Testis (tissue), 3 donors: ENCODE data around the gene NOL4L. TPM values are rescaled to one million over a fixed set of nuclear protein-coding genes. Genes with fewer than 3 reads are reported as not detected.
A peak's percentile ranks its signal among the peaks of the same experiment; 100 is the strongest.
"Not testable (repeated sequence)": the region's sequence is repeated elsewhere in the genome, so short reads cannot be mapped to it uniquely, and the experiment has no call there.

ENCODE experiments used
- DNase-seq: peaks from one replicate; pipeline ENCODE4 v3.0.0-alpha.2; 2019
- H3K27ac ChIP-seq, 2 donors: fragments of 200-600 bp; sonication (generic); one replicate each; pipeline ENCODE4 v1.5.1; 2019
- H3K27me3 ChIP-seq: fragments of 200-600 bp; sonication (generic); one replicate; pipeline ENCODE4 v1.5.1; 2019
- H3K36me3 ChIP-seq: fragments of 200-600 bp; sonication (generic); one replicate; pipeline ENCODE4 v1.5.1; 2017; ENCODE audit warnings: low read depth; ENCODE audit errors: missing control alignments
- H3K4me1 ChIP-seq: fragments of 200-600 bp; sonication (generic); one replicate; pipeline ENCODE4 v1.5.1; 2019
- H3K4me3 ChIP-seq, 2 donors: fragments of 200-600 bp; sonication (generic); one replicate each; pipeline ENCODE4 v1.5.1; 2017 to 2019
- H3K9me3 ChIP-seq: fragments of 200-600 bp; sonication (generic); one replicate; pipeline ENCODE4 v1.5.1; 2017
- CTCF ChIP-seq, 3 experiments: fragments of 450-650 bp in 2 of 3; fragments of 200-600 bp in 1 of 3; sonication (generic) in 1 of 3; IDR thresholded peaks; one replicate each; pipeline ENCODE4 v1.5.1; 2016 to 2019; ENCODE audit warnings: antibody characterized with exemption in 3 of 3, mild to moderate bottlenecking in 2 of 3, moderate library complexity in 1 of 3
- POLR2A ChIP-seq: fragments of 450-650 bp; IDR thresholded peaks from one replicate; pipeline ENCODE4 v1.6.1; 2017; ENCODE audit warnings: antibody characterized with exemption, mild to moderate bottlenecking, moderate library complexity
- WGBS, 2 donors: methylation state at CpG; one replicate each; pipeline ENCODE4 v1.1.5; 2018; 5-methylcytosine and 5-hydroxymethylcytosine counted together
- intact Hi-C: fragments of 100-400 bp; cut with DNase I; formaldehyde crosslinking; loops from one replicate; pipeline ENCODE4 v1.15.1; 2023; ENCODE audit warnings: low total_unique reads
- polyA plus RNA-seq: library from polyadenylated mRNA; stranded (reverse); fragments of 350-450 nt; fragmentation: Illumina TruSeq; extraction: RNeasy Lipid Tissue Mini Kit (QIAGEN cat#74804); gene quantifications from one replicate; pipeline ENCODE4 v1.2.3, GENCODE V29; 2014; ENCODE audit warnings: low read depth, low replicate concordance; ENCODE audit not compliant: insufficient read depth
- total RNA-seq, 2 donors: library from RNA; depleted of rRNA; stranded (reverse); fragments of >200 nt; gene quantifications; one replicate each; pipeline ENCODE4 v1.2.3, GENCODE V29; 2016

Gene NOL4L
- total and polyA plus RNA-seq, 3 donors from 2014 or later, result 100.0 to 129 (median 115) TPM

DNA sequence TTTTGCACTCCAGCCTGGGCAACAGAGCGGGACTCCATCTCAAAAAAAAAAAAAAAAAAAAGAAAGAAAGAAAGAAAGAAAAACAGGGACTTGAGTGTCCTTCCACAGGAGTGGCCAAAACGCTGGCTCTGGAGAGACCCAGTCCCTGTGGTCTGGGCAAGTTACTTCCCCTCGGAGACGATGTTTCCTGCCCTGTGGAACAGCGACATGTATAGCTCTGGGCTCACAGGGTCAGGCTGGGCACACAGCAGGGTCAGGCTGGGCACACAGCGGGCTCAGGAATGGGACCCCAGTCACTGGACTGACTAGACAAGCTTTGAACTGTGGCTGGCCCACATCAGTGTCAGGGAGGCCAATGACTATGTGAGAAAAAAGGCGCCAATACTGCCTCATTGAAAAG lies 116.3 kb downstream of the NOL4L start:
- no peak for DNase-seq
- no peaks in the 10 kb centered on the region for H3K36me3 ChIP-seq
- H3K27me3 ChIP-seq, result no peaks in the 10 kb centered on the region
- no peak overlapping the region for H3K27ac ChIP-seq
- 77 to 88% methylated on average over 7 of the region's 7 CpGs for WGBS, 2 donors
- no peak overlapping the region for H3K4me3 ChIP-seq
- intact Hi-C loops, result no loop called here
- peaks cover 45% of the 10 kb centered on the region for H3K4me1 ChIP-seq
- no peaks in the 10 kb centered on the region for H3K9me3 ChIP-seq
- TF ChIP-seq POLR2A (no peak), CTCF (IDR thresholded peaks at IDR 0.05) (no peak)

DNA sequence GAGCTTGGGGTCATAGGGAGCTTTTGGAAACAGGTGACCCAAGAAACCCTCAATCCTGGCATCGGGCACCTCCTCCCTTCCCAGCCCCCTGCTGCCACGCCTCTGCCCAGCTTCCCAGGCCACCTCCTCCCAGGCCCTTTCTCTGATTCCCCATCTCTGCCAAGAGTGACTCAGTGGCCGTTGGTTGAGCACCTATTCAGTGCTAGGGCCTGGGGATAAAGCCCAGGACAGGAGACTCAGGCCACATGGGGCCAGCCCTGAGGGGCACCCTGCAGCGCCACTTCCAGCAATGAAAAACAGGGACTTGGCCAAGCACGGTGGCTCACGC lies 116.9 kb downstream of the NOL4L start:
- Histone ChIP-seq H3K27me3 (no peaks in the 10 kb centered on the region), H3K9me3 (no peaks in the 10 kb centered on the region), H3K36me3 (no peaks in the 10 kb centered on the region), H3K4me1 (peaks cover 45% of the 10 kb centered on the region), H3K4me3 (no peak overlapping the region), H3K27ac (no peak overlapping the region)
- intact Hi-C loops, result no loop called here
- DNase-seq, result no peak
- no peak for TF ChIP-seq CTCF (IDR thresholded peaks at IDR 0.05)
- no peak for TF ChIP-seq POLR2A
- WGBS, 2 donors, result 91 to 92% methylated on average over 5 to 6 of the region's 6 CpGs

GRCh38 chr20:32467506-32468312 lies 117.4 kb downstream of the NOL4L start:
- WGBS, 2 donors, result 85 to 100% methylated on average over 1 to 12 of the region's 12 CpGs

GRCh38 chr20:32466739-32467505 lies 118.2 kb downstream of the NOL4L start:
- Histone ChIP-seq H3K4me3 (no peak overlapping the region), H3K9me3 (no peaks in the 10 kb centered on the region), H3K27ac (peak overlapping the region in 1 of 2 donors; percentile 60), H3K36me3 (no peaks in the 10 kb centered on the region), H3K4me1 (peaks cover 44% of the 10 kb centered on the region), H3K27me3 (no peaks in the 10 kb centered on the region)
- WGBS, 2 donors, result 75 to 87% methylated on average over 10 to 15 of the region's 16 CpGs
- no peak for DNase-seq
- intact Hi-C loops, result no loop called here
- TF ChIP-seq POLR2A (no peak), CTCF (IDR thresholded peaks at IDR 0.05) (no peak)

More at GRCh38 chr20:32467506-32468312, 117.4 kb downstream of the NOL4L start:
- no peaks in the 10 kb centered on the region for H3K9me3 ChIP-seq
- no peak for DNase-seq
- no peak overlapping the region for H3K4me3 ChIP-seq
- H3K27me3 ChIP-seq, result no peaks in the 10 kb centered on the region
- H3K27ac ChIP-seq, result no peak overlapping the region
- TF ChIP-seq CTCF (IDR thresholded peaks at IDR 0.05) (no peak), POLR2A (no peak)
- H3K4me1 ChIP-seq, result peaks cover 44% of the 10 kb centered on the region
- intact Hi-C loops, result no loop called here
- H3K36me3 ChIP-seq, result no peaks in the 10 kb centered on the region

GRCh38 chr20:32465901-32466675 lies 119.0 kb downstream of the NOL4L start:
- H3K4me3 ChIP-seq, H3K9me3 ChIP-seq, H3K27me3 ChIP-seq, H3K36me3 ChIP-seq, intact Hi-C loops: not testable (repeated sequence)
- peak overlapping the region in 1 of 2 donors; percentile 60 for H3K27ac ChIP-seq
- peak; percentile 51 for DNase-seq
- WGBS, 2 donors, result 59 to 81% methylated on average over 4 to 15 of the region's 15 CpGs
- H3K4me1 ChIP-seq, result peaks cover 44% of the 10 kb centered on the region
